GM12878 (cell line): Measurements from ENCODE around the gene SLC25A33. TPM values are rescaled to one million over a fixed set of nuclear protein-coding genes. Genes with fewer than 3 reads are reported as not detected.

ENCODE experiments used
- ATAC-seq: fragments of 200-7000 bp; cut with Tn5 transposase; 3 replicates; pipeline ENCODE4 v1.9.1; 2020; ENCODE audit warnings: mild to moderate bottlenecking, moderate library complexity
- BruUV-seq: library from RNA; stranded (reverse); fragments of 400-500 nt; replicated peaks from 2 replicates; lab custom pipeline; 2021; lab: Mats Ljungman, UMichigan
- CTCF ChIA-PET: fragments of 300-600 bp; sonication (Branson Sonifier 250); formaldehyde crosslinking; extraction: SDS; loops from one replicate; lab custom pipeline; 2021; ENCODE audit warnings: inconsistent platforms; lab: Yijun Ruan, JAX
- POLR2A ChIA-PET: fragments of 350-600 bp; formaldehyde crosslinking; extraction: SDS; loops from one replicate; lab custom pipeline; 2021; ENCODE audit warnings: inconsistent platforms; lab: Charles Lee
- RAD21 ChIA-PET: fragments of 300-600 bp; sonication (Branson Sonifier 250); formaldehyde crosslinking; loops from one replicate; lab custom pipeline; 2023; ENCODE audit warnings: antibody characterized with exemption; ENCODE audit not compliant: unreplicated experiment; lab: Charles Lee
- SMC1A ChIA-PET: fragments of 300-600 bp; sonication (Branson Sonifier 250); formaldehyde crosslinking; loops from one replicate; lab custom pipeline; 2023; ENCODE audit not compliant: unreplicated experiment, uncharacterized antibody; lab: Charles Lee
- DNase-seq: peaks from one replicate; pipeline ENCODE4 v3.0.0-alpha.2; 2011; ENCODE audit warnings: low read depth, low spot score
- FAIRE-seq: peaks from 3 replicates; lab custom pipeline; 2011; peaks lifted over from hg19 to GRCh38; lab: Jason Lieb, UNC
- H2AFZ ChIP-seq: 2 replicates; pipeline ENCODE4 v1.6.0; 2011; ENCODE audit warnings: low read depth, low read length, control low read depth; ENCODE audit not compliant: control insufficient read depth
- H3K27ac ChIP-seq: 2 replicates; pipeline ENCODE4 v1.5.1; 2011; ENCODE audit warnings: control low read depth; ENCODE audit not compliant: control insufficient read depth, insufficient read depth
- H3K27me3 ChIP-seq, 2 experiments: replicated peaks in 1 of 2; 2 replicates each; pipeline versions ENCODE4 v1.6.0 to v1.6.1; 2011; ENCODE audit warnings: low read length in 1 of 2; ENCODE audit not compliant: control insufficient read depth in 2 of 2, insufficient read depth in 2 of 2
- H3K36me3 ChIP-seq, 2 experiments: 2 replicates each; pipeline ENCODE4 v1.5.1; 2011; ENCODE audit warnings: low read length in 1 of 2; ENCODE audit not compliant: control insufficient read depth in 2 of 2, insufficient read depth in 2 of 2
- H3K4me1 ChIP-seq: 2 replicates; pipeline ENCODE4 v1.6.1; 2011; ENCODE audit warnings: mild to moderate bottlenecking, low read length, moderate library complexity, mixed read lengths; ENCODE audit not compliant: control insufficient read depth, insufficient read depth
- H3K4me2 ChIP-seq: 2 replicates; pipeline ENCODE4 v1.6.0; 2011; ENCODE audit warnings: control low read depth; ENCODE audit not compliant: control insufficient read depth, insufficient read depth
- H3K4me3 ChIP-seq: fragments of 200-600 bp; sonication (generic); 2 replicates; pipeline ENCODE4 v1.5.1; 2016
- H3K79me2 ChIP-seq: 2 replicates; pipeline ENCODE4 v1.6.0; 2011; ENCODE audit warnings: low read length; ENCODE audit not compliant: control insufficient read depth, insufficient read depth
- H3K9ac ChIP-seq: 2 replicates; pipeline ENCODE4 v1.8.0; 2011; ENCODE audit warnings: low read length, control low read depth, mixed read lengths; ENCODE audit not compliant: control insufficient read depth, insufficient read depth
- H3K9me3 ChIP-seq: replicated peaks from 3 replicates; pipeline ENCODE4 v1.5.1; 2011; ENCODE audit warnings: mild to moderate bottlenecking, low read length; ENCODE audit not compliant: control insufficient read depth, insufficient read depth
- H4K20me1 ChIP-seq: 2 replicates; pipeline ENCODE4 v1.6.0; 2011; ENCODE audit not compliant: control insufficient read depth, insufficient read depth
- CBX3 ChIP-seq: fragments of 200-600 bp; sonication (generic); IDR thresholded peaks from 2 replicates; pipeline ENCODE4 v1.6.1; 2016; ENCODE audit warnings: low read depth, borderline replicate concordance
- CHD1 ChIP-seq: IDR thresholded peaks from 2 replicates; pipeline ENCODE4 v1.6.1; 2012; ENCODE audit warnings: low read depth, low read length, improper control_type of control experiment
- E2F4 ChIP-seq: IDR thresholded peaks from 2 replicates; pipeline ENCODE4 v1.6.1; 2012; ENCODE audit warnings: low read depth, low read length, improper control_type of control experiment
- EZH2 ChIP-seq: IDR thresholded peaks from 2 replicates; pipeline ENCODE4 v1.6.1; 2012; ENCODE audit warnings: low read depth, mild to moderate bottlenecking, control low read depth, inconsistent platforms, low read length, borderline replicate concordance; ENCODE audit not compliant: control insufficient read depth
- GABPA ChIP-seq: IDR thresholded peaks from 2 replicates; pipeline ENCODE4 v1.6.1; 2014; ENCODE audit warnings: antibody characterized with exemption, low read depth, mild to moderate bottlenecking, inconsistent platforms
- KDM1A ChIP-seq: fragments of 200-600 bp; sonication (generic); IDR thresholded peaks from 2 replicates; pipeline ENCODE4 v1.6.1; 2016; ENCODE audit warnings: borderline replicate concordance
- MYB ChIP-seq: fragments of 150-350 bp; IDR thresholded peaks from 2 replicates; pipeline ENCODE4 v1.6.1; 2014; ENCODE audit warnings: mild to moderate bottlenecking, low read depth, low read length, borderline replicate concordance
- NFYA ChIP-seq: IDR thresholded peaks from 2 replicates; pipeline ENCODE4 v1.6.1; 2011; ENCODE audit warnings: low read depth, mild to moderate bottlenecking, low read length, improper control_type of control experiment, borderline replicate concordance
- SMARCA5 ChIP-seq: fragments of 450-650 bp; IDR thresholded peaks from 2 replicates; pipeline ENCODE4 v1.6.1; 2017; ENCODE audit warnings: mild to moderate bottlenecking
- USF2 ChIP-seq: IDR thresholded peaks from 2 replicates; pipeline ENCODE4 v1.6.1; 2011; ENCODE audit warnings: low read depth, low read length, improper control_type of control experiment, borderline replicate concordance
- YBX1 ChIP-seq: fragments of 450-650 bp; IDR thresholded peaks from 2 replicates; pipeline ENCODE4 v1.6.1; 2016; ENCODE audit warnings: antibody characterized with exemption
- WGBS: methylation state at CpG from one replicate; pipeline ENCODE4 v1.1.6; 2016; ENCODE audit warnings: low lambda C conversion rate; ENCODE audit not compliant: insufficient replicate concordance, insufficient coverage; ENCODE audit errors: missing lambda C conversion rate; 5-methylcytosine and 5-hydroxymethylcytosine counted together
- in situ Hi-C: fragments of 300-500 bp; cut with MboI; formaldehyde crosslinking; loops from 9 replicates; pipeline ENCODE4 v1.14.3; 2018; ENCODE audit warnings: mixed read lengths
- intact Hi-C: fragments of 100-400 bp; cut with micrococcal nuclease; formaldehyde crosslinking; loops from one replicate; pipeline ENCODE4 v1.14.2; 2022; ENCODE audit not compliant: unreplicated experiment
- polyA plus RNA-seq, 11 experiments: library from polyadenylated mRNA; depleted of rRNA in 4 of 11; unstranded in 6 of 11; stranded (reverse) in 5 of 11; fragments of >200 nt; fragmentation: Nextera tagmentation in 4 of 11; fragmentation: Illumina TruSeq in 1 of 11; extraction: Ambion mirVana in 4 of 11; extraction: Trizol in 1 of 11; gene quantifications; 1 replicate in 1 of 11; 2 replicates in 10 of 11; pipeline versions ENCODE4 v1.2.1 to v1.2.3, GENCODE V29; 2011 to 2016; ENCODE audit warnings: inconsistent platforms in 2 of 11, missing spikeins in 2 of 11, low read depth in 1 of 11
- total RNA-seq, 4 experiments: library from RNA; depleted of rRNA in 3 of 4; stranded (reverse); fragments of >200 nt in 3 of 4; fragmentation: Illumina TruSeq in 1 of 4; extraction: Trizol in 1 of 4; gene quantifications; 2 replicates each; pipeline versions ENCODE4 v1.2.1 to v1.2.3, GENCODE V29; 2013 to 2021
- TF ChIP-seq, protein P1 (sequence below): IDR thresholded peaks from 2 replicates; pipeline ENCODE4 v1.6.1; 2012; ENCODE audit warnings: low read depth, low read length, improper control_type of control experiment

The SLC25A33 gene
- total and polyA plus RNA-seq, 10 of the 15 experiments (the other 5 are each of a cell fraction or from before 2014, with no cell fraction given) = 1.7 to 11.2 (median 8.4) TPM

GRCh38 chr1:9536301-9536700, 3.0 kb upstream of the SLC25A33 start:
- no peak for FAIRE-seq
- CTCF ChIA-PET = no interaction called here
- no peaks in the 10 kb centered on the region for H3K36me3 ChIP-seq
- intact Hi-C loops = no loop called here
- H3K27me3 ChIP-seq = no peaks in the 10 kb centered on the region
- H3K9me3 ChIP-seq = no peaks in the 10 kb centered on the region
- peaks cover 15% of the 10 kb centered on the region for H3K79me2 ChIP-seq
- in situ Hi-C loops = no loop called here
- POLR2A ChIA-PET = interaction anchor here (0.5 to 0.7 kb wide), 4 partner anchors 47 to 530 kb away, joined by 3 read pairs; no protein-coding TSS in a partner anchor
- no peak overlapping the region for H3K9ac ChIP-seq
- no peak for ATAC-seq
- H2AFZ ChIP-seq = no peak overlapping the region
- SMC1A ChIA-PET = interaction anchor here (0.8 kb wide), 1 partner anchor 336 kb away, joined by 3 read pairs; no protein-coding TSS in a partner anchor
- peaks cover 14% of the 10 kb centered on the region for H3K4me1 ChIP-seq
- H3K4me2 ChIP-seq = no peak overlapping the region
- H4K20me1 ChIP-seq = no peaks in the 10 kb centered on the region
- no peak overlapping the region for H3K4me3 ChIP-seq
- TF ChIP-seq SMARCA5 (no peak), NFYA (no peak)
- BruUV-seq = no TSS peak
- no peak overlapping the region for H3K27ac ChIP-seq
- 90% methylated on average over 1 of the region's 1 CpG for WGBS
- RAD21 ChIA-PET = no interaction called here
- DNase-seq = no peak

DNA sequence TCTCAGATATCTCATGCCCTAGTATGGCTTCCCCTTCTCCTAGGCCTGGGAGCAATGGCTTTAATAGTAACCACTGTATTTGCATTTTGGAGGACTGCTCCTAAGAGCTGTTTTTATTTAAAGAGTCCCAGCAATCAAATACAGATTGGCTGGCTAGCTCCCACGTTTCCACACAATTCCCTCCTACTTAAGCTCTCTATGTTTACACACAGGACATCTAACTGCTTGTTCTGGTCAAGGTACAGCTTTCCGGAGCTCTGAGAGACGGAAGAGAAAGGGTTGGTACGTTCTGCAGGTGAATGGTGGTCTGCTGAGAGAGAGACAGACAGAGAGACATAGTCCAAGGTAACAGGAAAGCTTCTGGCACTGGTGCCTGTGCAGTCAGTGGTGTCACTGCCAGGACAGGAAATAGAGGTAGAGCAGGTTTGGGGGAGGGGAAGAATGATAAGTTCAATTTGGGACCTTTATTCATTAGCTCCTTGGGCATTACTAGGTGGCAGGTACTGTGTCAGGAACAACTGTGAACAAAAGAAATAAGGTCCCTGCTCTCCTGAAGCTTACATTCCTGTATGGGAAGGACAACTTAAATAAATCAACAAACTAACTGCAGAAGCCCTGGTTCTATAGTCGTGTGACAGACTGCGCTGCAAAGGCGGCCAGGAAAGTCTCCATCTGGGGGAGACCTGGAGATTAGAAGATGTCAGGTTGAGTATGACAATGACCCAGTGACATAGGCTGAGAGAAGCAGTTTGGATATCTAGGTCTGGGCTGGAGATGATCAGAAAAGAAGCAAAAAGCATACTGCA, 1.2 kb upstream of the SLC25A33 start:
- CTCF ChIA-PET = interaction anchor here (0.9 to 1.4 kb wide), 2 partner anchors 9 to 54 kb away, joined by 3 to 4 read pairs; no protein-coding TSS in a partner anchor
- no peak for DNase-seq
- POLR2A ChIA-PET = interaction anchor here (1.3 kb wide), 1 partner anchor 9 kb away, joined by 3 read pairs; no protein-coding TSS in a partner anchor
- ATAC-seq = no peak
- Histone ChIP-seq H3K9me3 (no peaks in the 10 kb centered on the region), H3K36me3 (no peaks in the 10 kb centered on the region), H4K20me1 (no peaks in the 10 kb centered on the region), H3K4me3 (no peak overlapping the region), H2AFZ (peak overlapping the region; percentile 54), H3K79me2 (peaks cover 25% of the 10 kb centered on the region), H3K4me1 (peaks cover 14% of the 10 kb centered on the region), H3K27me3 (no peaks in the 10 kb centered on the region), H3K27ac (no peak overlapping the region), H3K4me2 (no peak overlapping the region), H3K9ac (no peak overlapping the region)
- no TSS peak for BruUV-seq
- intact Hi-C loops = no loop called here
- TF ChIP-seq MYB (no peak), KDM1A (no peak), GABPA (no peak), USF2 (no peak), YBX1 (no peak), EZH2 (no peak), CBX3 (no peak), E2F4 (no peak), CHD1 (no peak), NFYA (no peak)
- TF ChIP-seq, protein P1, sequence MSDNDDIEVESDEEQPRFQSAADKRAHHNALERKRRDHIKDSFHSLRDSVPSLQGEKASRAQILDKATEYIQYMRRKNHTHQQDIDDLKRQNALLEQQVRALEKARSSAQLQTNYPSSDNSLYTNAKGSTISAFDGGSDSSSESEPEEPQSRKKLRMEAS = no peak
- RAD21 ChIA-PET = no interaction called here
- in situ Hi-C loops = no loop called here
- FAIRE-seq = no peak
- SMC1A ChIA-PET = interaction anchor here (0.6 to 1.2 kb wide), 4 partner anchors 9 to 52 kb away, joined by 3 to 4 read pairs (median 3); no protein-coding TSS in a partner anchor
- WGBS = 65% methylated on average over 7 of the region's 7 CpGs
